Kidney (tissue), 14 donors: ENCODE results near the gene PHLDB2. TPM values are rescaled to one million over a fixed set of nuclear protein-coding genes. Genes with fewer than 3 reads are reported as not detected.

Experiments
- DNase-seq, 5 donors: peaks; one replicate each; pipeline ENCODE4 v3.0.0-alpha.2; 2013 to 2020
- FAIRE-seq: peaks from 2 replicates; lab custom pipeline; 2012; peaks lifted over from hg19 to GRCh38; lab: Jason Lieb, UNC
- H3K27ac ChIP-seq, 2 donors: one replicate each; pipeline ENCODE4 v1.7.0; 2013; ENCODE audit warnings: low read depth in 2 of 2, low read length in 2 of 2, inconsistent platforms in 1 of 2
- H3K27me3 ChIP-seq: one replicate; pipeline ENCODE4 v1.7.1; 2013; ENCODE audit warnings: low read length, inconsistent platforms; ENCODE audit not compliant: control insufficient read depth, insufficient read depth
- H3K36me3 ChIP-seq, 3 donors: one replicate each; pipeline versions ENCODE4 v1.7.0 to v1.7.1; 2013; ENCODE audit warnings: low read length in 3 of 3, control low read depth in 1 of 3, inconsistent platforms in 1 of 3; ENCODE audit not compliant: insufficient read depth in 3 of 3, control insufficient read depth in 2 of 3
- H3K4me1 ChIP-seq, 3 donors: one replicate each; pipeline versions ENCODE4 v1.7.0 to v1.7.1; 2013; ENCODE audit warnings: low read length in 3 of 3, inconsistent platforms in 1 of 3, low read depth in 1 of 3; ENCODE audit not compliant: control insufficient read depth in 2 of 3, insufficient read depth in 2 of 3
- H3K4me3 ChIP-seq, 3 donors: one replicate each; pipeline versions ENCODE4 v1.7.0 to v1.8.1; 2013; ENCODE audit warnings: low read length in 3 of 3, control low read depth in 1 of 3, inconsistent platforms in 1 of 3
- H3K9ac ChIP-seq, 3 donors: one replicate each; pipeline versions ENCODE4 v1.7.0 to v1.7.1; 2013; ENCODE audit warnings: low read length in 3 of 3, control low read depth in 1 of 3, inconsistent platforms in 1 of 3
- H3K9me3 ChIP-seq, 3 donors: one replicate each; pipeline versions ENCODE4 v1.7.0 to v1.7.1; 2013; ENCODE audit warnings: low read length in 3 of 3, control low read depth in 1 of 3, inconsistent platforms in 1 of 3; ENCODE audit not compliant: control insufficient read depth in 2 of 3, insufficient read depth in 1 of 3
- intact Hi-C: fragments of 100-400 bp; cut with DNase I; formaldehyde crosslinking; loops from one replicate; pipeline ENCODE4 v1.11.1; 2022
- polyA plus RNA-seq: library from polyadenylated mRNA; stranded (reverse); fragments of 350-450 nt; fragmentation: Illumina TruSeq; extraction: RNeasy Lipid Tissue Mini Kit (QIAGEN cat#74804); gene quantifications from one replicate; pipeline ENCODE4 v1.2.3, GENCODE V29; 2014; ENCODE audit warnings: low read depth, low replicate concordance; ENCODE audit not compliant: insufficient read depth
- total RNA-seq: library from RNA; stranded (reverse); fragmentation: NEBNext Ultra II Directional; extraction: Animal tissue kit (Norgen Biotek cat#: 25700); gene quantifications from one replicate; pipeline ENCODE4 v1.2.1, GENCODE V29; 2021
- TF ChIP-seq, protein P1 (sequence below): IDR thresholded peaks from 3 replicates; pipeline ENCODE4 v1.5.1; 2012; ENCODE audit warnings: mild to moderate bottlenecking, moderate library complexity, borderline replicate concordance; ENCODE audit not compliant: insufficient read depth; ENCODE audit errors: extremely low read depth
- donor health status: control.
- donor health status: control.
- donor health status: control.
- donor health status: control.
- donor health status: control.
- donor health status: DM: yes; HTN: yes; CAD: no.
- donor health status: Normal renal cell carcinoma (clear cell type).

Gene PHLDB2
- total and polyA plus RNA-seq, 2 donors from 2014 or later, result 28.0 to 85.6 TPM

DNA sequence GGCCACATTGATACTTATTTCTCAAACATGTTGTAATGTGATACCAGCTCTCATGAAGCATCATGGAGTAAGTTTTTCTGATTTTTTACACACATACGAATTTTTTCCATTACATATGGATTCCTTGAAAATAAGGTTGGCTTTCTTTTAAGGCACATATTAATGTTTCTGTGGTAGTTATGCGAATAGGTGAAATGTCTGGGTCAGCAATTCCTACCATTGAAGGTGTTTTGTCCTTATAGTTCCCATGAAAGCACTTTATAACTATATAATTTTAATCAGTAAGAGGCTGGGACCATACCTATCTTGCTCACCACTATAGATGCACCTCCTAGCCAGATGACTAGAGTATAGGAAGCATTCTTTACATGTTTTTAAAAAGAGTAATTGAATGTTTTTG lies 33.0 kb downstream of the PHLDB2 start:
- peaks cover 0 to 2% (median 0%) of the 10 kb centered on the region in 3 donors for H3K4me1 ChIP-seq
- H3K27ac ChIP-seq, result no peak overlapping the region
- FAIRE-seq (no peak), DNase-seq (no peak)
- TF ChIP-seq, protein P1, sequence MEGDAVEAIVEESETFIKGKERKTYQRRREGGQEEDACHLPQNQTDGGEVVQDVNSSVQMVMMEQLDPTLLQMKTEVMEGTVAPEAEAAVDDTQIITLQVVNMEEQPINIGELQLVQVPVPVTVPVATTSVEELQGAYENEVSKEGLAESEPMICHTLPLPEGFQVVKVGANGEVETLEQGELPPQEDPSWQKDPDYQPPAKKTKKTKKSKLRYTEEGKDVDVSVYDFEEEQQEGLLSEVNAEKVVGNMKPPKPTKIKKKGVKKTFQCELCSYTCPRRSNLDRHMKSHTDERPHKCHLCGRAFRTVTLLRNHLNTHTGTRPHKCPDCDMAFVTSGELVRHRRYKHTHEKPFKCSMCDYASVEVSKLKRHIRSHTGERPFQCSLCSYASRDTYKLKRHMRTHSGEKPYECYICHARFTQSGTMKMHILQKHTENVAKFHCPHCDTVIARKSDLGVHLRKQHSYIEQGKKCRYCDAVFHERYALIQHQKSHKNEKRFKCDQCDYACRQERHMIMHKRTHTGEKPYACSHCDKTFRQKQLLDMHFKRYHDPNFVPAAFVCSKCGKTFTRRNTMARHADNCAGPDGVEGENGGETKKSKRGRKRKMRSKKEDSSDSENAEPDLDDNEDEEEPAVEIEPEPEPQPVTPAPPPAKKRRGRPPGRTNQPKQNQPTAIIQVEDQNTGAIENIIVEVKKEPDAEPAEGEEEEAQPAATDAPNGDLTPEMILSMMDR, result no peak
- no peaks in the 10 kb centered on the region for H3K9me3 ChIP-seq
- no peak overlapping the region for H3K9ac ChIP-seq
- no peaks in the 10 kb centered on the region for H3K36me3 ChIP-seq
- intact Hi-C loops, result no loop called here
- H3K27me3 ChIP-seq, result no peaks in the 10 kb centered on the region
- H3K4me3 ChIP-seq, result no peak overlapping the region

DNA sequence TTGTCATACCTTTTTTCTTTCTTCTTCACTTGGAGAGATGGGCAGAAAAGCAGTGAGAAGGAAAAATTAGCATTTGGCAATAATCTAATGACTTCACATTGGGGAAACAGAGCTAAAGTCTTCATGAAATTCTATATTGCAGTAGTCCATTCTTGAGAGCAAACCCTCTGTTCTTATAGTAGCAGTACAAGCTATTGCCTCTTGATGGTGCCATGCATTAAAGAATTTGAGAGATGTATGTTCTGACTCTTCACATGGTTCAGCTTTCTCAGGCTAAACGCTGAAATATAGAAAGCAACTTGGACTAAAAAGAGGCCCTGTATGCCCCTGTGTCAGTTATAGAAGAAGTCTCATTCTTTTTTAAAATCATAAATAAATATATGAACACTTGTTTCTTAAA lies 36.0 kb downstream of the PHLDB2 start:
- no peak overlapping the region for H3K9ac ChIP-seq
- FAIRE-seq, result no peak
- no peaks in the 10 kb centered on the region for H3K36me3 ChIP-seq
- peaks cover 0 to 2% (median 0%) of the 10 kb centered on the region in 3 donors for H3K4me1 ChIP-seq
- no peaks in the 10 kb centered on the region for H3K27me3 ChIP-seq
- intact Hi-C loops, result no loop called here
- no peak overlapping the region for H3K4me3 ChIP-seq
- peak in 1 of 5 donors; percentile 45 for DNase-seq
- no peaks in the 10 kb centered on the region for H3K9me3 ChIP-seq
- H3K27ac ChIP-seq, result no peak overlapping the region
- TF ChIP-seq, protein P1, result no peak

DNA sequence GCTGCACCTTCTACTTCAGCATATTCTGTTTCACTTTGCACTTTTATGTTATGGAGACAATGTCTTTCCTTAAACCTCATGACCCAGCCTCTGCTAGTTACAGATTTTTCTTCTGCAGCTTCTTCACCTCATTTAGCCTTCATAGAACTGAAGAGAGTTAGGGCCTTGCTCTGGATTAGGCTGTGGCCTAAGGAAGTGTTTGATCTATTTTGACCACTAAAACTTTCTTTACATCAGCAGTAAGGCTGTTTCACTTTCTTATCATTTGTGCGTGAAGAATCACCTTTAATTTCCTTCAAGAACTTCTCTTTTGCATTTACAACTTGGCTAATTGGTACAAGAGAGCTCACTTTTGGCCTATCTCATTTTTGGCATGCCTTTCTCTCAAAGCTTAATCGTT lies 40.9 kb downstream of the PHLDB2 start:
- no peak for DNase-seq
- Histone ChIP-seq H3K27ac (no peak overlapping the region), H3K36me3 (peaks cover 0 to 3% (median 0%) of the 10 kb centered on the region in 3 donors), H3K9me3 (no peaks in the 10 kb centered on the region), H3K4me1 (peaks cover 0 to 3% (median 0%) of the 10 kb centered on the region in 3 donors), H3K27me3 (no peaks in the 10 kb centered on the region), H3K9ac (no peak overlapping the region), H3K4me3 (no peak overlapping the region)
- intact Hi-C loops, result no loop called here
- TF ChIP-seq, protein P1, result no peak
- no peak for FAIRE-seq

DNA sequence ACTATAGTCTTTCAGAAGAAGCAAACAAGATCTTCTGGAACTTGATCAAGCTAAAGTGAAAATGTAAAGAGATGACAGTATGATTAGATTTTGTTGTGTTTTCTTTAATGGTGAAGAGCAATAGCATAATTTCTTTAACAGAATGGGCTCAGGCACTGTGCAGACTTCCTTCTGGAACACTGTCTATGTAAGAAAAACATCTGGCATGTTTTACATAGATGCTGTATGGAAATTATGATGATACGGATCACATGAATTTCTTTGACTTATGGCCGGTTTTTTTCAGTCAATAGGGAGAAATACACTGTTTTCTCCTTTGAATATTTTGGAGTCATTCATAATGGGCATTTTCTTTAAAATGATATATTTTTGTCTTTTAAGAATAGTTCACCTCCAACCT lies 42.6 kb downstream of the PHLDB2 start:
- no peak overlapping the region for H3K27ac ChIP-seq
- no peak for DNase-seq
- no peaks in the 10 kb centered on the region for H3K9me3 ChIP-seq
- H3K36me3 ChIP-seq, result peaks cover 0 to 7% (median 3%) of the 10 kb centered on the region in 3 donors
- H3K27me3 ChIP-seq, result no peaks in the 10 kb centered on the region
- intact Hi-C loops, result no loop called here
- peaks cover 0 to 4% (median 3%) of the 10 kb centered on the region in 3 donors for H3K4me1 ChIP-seq
- H3K4me3 ChIP-seq, result no peak overlapping the region
- no peak overlapping the region for H3K9ac ChIP-seq
- no peak for FAIRE-seq
- TF ChIP-seq, protein P1, result no peak
